Stimulated activated CD8-positive, alpha-beta memory T cell treated with anti-CD3 and anti-CD28 coated beads, Interleukin-15, amount 100 ng/mL, for 1 hour (primary cell): ENCODE results near the gene PSPC1.
"Not testable (repeated sequence)": the region's sequence is repeated elsewhere in the genome, so short reads cannot be mapped to it uniquely, and the experiment has no call there.

Experiments
- DNase-seq: peaks from one replicate; pipeline ENCODE4 v3.0.0-alpha.2; 2020; ENCODE audit warnings: low read depth

The PSPC1 gene, protein sequence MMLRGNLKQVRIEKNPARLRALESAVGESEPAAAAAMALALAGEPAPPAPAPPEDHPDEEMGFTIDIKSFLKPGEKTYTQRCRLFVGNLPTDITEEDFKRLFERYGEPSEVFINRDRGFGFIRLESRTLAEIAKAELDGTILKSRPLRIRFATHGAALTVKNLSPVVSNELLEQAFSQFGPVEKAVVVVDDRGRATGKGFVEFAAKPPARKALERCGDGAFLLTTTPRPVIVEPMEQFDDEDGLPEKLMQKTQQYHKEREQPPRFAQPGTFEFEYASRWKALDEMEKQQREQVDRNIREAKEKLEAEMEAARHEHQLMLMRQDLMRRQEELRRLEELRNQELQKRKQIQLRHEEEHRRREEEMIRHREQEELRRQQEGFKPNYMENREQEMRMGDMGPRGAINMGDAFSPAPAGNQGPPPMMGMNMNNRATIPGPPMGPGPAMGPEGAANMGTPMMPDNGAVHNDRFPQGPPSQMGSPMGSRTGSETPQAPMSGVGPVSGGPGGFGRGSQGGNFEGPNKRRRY

DNA sequence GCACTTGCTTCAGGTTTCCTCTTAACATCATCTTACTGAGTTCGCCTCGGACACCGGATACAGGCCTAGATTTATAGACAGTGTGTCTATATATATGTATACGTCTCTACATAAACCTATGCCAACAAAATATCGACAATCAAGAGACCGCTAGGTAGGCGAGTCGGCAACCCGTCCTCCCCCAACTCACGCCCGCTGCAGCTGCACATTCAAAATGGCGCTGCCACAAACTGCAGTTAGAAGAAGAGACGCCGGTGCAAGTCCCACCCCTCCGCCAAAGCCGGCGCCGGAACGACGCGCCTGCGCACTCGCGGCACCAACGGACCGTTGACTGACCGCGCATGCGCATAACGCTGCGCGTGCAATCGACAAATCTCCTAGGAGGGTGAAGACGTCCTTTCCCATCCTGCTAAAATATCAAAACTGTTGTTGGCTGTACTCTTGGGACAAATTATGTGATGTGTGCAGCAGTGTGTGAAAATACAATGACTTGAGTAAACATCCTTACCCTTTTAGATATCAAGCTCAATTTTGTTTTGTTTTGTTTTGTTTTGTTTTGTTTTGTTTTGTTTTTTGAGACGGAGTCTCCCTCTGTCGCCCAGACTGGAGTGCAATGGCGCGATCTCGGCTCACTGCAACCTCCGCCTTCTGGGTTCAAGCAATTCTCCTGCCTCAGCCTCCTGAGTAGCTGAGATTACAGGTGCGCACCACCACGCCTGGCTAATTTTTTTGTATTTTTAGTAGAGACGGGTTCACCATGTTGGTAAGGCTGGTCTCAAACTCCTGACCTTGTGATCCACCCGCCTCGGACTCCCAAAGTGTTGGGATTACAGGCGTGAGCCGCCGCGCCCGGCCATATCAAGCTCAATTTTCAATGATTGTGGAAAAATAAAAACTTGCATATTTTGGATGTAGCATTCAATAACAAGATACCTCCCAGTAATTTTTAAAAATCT, at the start of gene PSPC1:
TSS of gene PSPC1 (minus strand) at position 219 of the 956 bp plus-strand sequence. CDS start at position 31, 188 bp downstream.
- DNase-seq = peak; percentile 86

DNA sequence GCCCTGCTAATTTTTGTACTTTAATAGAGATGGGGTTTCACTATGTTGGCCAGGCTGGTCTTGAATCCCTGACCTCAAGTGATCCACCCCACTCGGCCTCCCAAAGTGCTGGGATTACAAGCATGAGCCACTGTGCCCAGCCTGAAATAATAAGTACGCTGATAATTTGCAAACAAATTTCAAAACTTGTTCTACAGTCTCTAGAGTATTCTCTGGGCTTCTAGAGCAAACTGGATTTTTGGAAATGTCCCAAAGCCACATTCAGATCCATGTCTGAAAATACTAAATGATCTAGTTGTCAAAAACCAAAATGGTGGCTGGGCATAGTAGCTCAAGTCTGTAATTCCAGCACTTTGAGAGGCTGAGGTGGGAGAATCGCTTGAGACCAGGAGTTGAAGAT, 39.9 kb upstream of the PSPC1 start:
- no peak for DNase-seq

DNA sequence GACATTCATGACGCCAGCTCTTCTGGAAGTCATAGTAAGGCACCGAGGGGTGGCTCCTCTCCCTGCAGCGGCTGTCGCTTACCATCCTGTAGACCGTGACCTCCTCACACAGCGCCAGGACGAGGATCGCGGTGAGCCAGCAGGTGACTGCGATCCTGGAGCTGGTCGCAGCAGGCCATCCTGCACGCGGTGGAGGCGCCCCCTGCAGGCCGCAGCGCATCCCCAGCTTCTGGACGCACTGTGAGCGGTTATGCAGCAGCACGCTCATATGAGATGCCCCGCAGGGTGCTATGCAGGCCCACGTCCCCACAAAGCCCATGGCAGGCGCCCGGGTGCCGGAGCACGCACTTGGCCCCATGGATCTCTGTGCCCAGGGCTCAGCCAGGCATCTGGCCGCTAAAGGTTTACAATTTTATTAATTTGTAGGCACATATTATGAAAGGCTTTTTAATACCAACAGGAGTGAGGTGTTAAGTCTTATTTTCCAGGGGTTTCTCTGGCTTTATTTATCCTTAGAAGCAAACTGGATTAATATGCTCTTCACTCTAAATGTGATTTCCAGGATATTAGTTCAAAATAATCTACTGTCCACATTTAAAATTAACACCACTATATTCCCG, 35.6 kb upstream of the PSPC1 start:
- DNase-seq = no peak

DNA sequence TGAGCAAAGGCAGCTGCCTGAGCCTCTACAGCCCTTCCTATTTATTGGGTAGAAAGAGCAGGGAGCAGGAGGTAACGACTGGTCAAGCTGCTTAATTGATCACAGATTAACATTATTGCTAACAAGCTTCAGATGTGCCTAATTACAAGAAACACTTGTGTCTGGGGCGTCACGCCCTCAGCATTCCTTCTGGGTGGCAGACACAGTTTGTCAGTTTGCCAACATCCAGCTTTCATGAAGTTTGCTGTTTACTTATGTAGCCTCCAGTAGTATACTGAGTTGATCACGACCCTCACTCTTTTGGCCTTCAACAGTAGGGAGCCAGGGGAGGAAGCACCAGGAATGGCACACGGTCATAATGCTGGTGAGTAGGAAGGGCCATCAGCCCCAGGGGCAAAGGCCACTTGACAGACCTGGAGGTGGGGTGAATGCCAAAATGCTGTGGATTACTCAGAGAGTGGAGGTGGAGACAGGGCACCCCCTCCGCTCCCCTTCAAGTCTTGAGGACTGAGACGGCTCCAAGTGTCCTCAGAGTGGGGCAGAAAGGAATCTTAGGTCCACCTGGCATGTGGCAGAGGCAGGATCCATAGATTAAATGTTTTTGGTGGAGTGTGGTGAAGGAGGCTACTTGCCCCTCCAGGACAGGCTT, 34.9 kb upstream of the PSPC1 start:
- DNase-seq = no peak

DNA sequence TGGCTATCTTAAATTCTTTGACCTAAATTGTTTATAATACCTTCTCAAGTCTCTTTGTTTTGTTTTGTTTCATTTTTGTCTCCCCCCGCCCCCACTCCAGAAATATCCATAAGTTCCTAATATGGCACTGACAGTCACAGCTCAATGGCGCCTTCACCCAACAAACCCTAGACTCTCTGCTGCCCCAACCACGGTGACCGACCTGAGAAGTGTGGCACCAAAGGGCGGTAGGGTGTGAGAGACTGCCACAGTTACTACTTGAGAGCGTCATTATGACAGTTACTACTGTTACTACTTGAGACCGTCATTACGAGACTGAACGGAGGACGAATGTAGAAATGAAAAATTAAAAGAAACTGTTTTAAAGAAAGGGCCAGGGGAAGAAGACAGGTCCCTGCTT, 34.4 kb upstream of the PSPC1 start:
- no peak for DNase-seq

DNA sequence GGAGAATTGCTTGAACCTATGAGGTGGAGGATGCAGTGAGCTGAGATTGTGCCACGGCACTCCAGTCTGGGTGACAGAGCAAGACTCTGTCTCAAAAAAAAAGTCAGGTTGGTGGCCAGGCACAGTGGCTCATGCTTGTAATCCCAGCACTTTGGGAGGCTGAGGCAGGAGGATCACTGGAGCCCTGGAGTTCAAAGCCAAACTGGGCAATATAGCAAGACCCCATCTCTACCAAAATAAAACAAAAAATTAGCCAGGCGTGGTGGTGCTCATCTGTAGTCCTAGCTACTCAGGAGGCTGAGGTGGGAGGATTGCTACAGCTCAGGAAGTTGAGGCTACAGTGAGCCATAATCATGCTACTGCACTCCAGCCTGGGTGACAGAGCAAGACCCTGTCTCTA, 33.1 kb upstream of the PSPC1 start:
- not testable (repeated sequence) for DNase-seq

DNA sequence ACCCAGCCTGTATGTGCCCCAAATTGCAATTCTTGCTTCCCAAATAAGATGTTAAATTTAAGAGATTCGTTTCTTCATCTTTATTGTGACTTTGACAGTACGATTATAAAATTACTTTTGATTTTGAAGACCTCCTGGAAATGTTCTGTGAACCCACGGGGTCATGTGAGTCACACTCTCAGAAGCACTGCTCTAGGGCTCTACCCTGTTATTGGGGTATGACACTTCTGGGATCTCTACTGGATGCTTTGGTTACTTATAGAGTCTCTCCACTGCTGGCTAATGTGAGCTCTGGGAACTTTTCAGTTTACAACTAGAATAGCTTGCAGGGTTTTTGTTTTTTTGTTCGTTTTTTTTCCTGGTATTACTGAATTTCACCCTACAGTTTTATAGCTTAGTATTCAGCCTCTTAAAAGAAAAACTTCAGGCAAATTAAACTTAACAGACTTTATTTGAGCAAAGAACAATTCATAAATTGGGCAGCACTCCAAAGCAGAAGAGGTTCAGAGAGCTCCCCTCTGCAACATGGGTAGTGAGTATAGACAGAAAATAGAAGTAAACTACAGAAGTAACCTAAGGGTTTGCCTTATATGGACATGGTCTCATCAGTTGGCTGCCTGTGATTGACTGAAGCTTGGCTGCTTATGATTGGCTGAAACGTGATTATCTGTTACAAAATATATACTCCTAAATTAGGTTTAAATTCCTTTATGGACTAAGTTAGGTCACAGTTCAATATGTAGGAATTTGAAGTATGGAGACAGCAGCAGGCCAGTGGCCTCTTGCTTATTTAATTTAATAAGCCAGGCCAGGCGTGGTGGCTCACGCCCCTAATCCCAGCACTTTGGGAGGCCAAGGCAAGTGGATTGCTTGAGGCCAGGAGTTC, 28.5 kb upstream of the PSPC1 start:
- no peak for DNase-seq

DNA sequence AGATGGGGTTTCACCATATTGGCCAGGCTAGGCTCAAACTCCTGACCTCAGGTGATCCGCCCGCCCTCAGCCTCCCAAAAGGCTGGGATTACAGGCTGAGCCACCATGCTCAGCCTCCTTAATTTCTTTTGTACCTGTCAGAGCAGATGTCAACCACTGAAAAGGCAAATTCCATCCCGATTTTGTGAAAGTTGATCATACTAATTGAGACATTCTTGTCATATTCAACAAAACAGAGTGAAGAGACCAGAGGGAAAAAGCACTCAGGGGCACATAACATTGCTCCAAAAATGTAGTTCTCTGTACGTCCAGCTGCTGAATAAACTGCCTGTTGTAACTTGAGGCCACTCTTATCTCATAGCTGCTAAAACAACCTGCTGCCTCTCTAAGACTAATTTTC, 27.4 kb upstream of the PSPC1 start:
- no peak for DNase-seq

DNA sequence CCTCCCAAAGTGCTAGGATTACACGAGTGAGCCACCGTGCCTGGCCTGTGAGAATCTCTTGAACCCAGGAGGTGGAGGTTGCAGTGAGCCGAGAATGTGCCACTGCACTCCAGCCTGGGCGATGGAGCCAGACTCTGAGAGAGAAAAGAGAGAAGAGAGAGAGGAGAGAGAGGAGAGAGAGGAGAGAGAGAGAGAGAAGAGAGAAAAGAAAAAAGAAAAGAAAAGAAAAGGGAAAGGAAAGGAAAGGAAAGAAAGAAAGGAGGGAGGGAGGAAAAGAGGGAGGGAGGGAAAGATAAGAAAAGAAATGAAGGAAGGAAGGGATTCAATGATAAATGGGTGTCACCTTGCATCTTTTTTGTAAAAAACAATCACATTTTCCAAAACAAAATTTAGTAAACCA, 23.0 kb upstream of the PSPC1 start:
- DNase-seq = no peak

DNA sequence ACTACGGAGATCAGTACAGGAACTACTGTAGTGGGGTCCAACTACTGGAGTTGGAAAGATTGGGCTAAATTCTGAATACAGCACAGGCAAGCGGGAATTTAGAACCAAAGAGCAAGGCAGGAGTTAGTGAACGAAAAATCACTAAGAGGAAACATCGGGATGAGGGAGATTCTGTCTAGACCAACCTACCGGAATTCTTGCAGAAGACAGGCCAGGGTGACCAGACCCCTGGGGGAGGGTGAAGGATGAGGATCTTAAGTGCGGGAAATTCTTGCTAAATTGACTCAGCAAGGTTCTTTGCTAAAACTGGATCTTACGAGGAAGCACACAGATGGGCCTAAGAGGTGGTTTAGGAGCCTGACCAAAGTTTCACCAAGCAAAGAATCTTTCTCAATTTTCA, 13.2 kb upstream of the PSPC1 start:
- DNase-seq = no peak

DNA sequence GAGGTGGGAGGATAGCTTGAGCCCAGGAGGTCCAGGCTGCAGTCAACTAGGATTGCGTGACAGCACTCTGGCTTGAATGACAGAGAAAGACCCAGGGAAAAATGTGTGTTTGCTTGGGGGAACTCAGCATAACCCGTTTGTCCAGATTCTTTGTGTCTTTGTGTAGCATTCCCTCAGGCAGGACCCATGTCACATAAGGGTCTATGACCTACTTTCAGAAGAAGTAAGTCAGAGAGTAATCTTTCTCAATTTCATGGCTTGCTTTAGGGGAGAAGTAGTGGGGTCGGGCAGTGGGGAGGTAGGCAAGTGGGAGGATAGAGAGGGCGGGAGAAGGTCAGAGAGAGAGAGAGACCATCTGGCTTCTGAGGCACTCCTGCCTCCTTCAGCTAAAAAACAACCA, 11.9 kb upstream of the PSPC1 start:
- DNase-seq = no peak

DNA sequence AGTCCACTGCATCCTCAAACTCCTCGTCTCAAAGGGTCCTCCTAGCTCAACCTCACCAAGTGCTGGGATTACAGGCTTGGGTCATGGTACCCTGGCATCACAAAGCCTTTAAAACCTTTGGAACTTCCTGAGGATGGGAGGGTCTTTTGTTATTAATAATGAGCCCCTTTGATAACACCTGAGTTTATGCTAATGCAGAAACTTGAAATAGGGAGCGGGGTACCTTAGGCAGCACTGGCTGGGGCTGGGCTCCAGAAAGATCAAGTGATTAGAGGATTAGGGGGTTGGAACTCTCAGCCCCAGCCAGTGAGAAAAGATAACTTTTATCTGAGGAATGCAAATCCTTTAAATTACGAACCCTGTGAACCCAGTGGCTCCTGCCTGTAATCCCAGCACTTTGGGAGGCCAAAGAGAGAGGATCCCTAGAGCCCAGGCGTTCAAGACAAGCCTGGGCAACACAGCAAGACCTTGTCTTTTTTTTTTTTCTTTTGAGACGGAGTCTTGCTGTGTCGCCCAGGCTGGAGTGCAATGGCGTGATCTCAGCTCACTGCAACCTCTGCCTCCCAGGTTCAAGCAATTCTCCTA, 9.3 kb upstream of the PSPC1 start:
- no peak for DNase-seq

DNA sequence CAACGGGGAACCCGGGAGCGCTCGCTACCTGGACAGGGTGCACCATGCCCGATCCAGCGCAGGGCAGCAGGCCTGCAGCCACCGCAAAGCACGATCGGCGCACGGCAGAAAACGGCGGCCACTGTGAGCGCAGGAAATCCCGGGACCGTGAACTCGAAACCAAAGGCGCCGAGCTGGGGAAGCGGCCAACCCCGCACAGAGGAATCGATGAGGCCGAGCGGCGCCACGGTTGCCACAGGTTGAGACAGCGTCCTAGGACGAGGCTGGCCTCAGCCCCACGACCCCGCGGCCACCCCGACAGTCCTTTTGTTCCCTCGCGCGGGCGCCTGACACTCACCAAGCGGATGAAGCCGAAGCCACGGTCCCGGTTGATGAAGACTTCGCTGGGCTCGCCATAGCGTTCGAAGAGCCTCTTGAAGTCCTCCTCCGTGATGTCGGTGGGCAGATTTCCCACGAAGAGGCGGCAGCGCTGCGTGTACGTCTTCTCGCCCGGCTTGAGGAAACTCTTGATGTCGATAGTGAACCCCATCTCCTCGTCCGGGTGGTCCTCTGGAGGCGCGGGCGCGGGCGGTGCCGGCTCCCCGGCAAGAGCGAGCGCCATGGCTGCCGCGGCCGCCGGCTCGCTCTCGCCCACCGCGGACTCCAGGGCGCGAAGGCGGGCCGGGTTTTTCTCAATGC, 557 bp downstream of the PSPC1 start:
- DNase-seq = no peak

DNA sequence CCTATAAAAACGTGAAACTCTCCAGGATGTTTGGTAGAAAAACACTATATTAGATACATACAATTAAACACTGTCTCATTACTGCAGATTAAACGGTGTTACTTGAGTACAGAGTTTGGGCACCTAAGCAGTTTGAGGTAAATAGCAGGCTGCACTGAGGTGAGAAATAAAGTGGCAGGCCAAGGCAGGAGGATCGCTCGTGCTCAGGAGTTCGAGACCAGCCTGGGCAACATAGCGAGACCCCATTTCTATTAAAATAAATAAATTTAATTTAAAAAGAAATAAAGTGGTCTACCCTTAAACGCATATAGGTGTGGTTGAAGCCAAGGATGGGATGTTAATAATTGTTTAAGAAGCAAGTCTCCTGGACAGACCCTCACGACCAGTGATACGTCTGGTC, 1.2 kb downstream of the PSPC1 start:
- DNase-seq = no peak

DNA sequence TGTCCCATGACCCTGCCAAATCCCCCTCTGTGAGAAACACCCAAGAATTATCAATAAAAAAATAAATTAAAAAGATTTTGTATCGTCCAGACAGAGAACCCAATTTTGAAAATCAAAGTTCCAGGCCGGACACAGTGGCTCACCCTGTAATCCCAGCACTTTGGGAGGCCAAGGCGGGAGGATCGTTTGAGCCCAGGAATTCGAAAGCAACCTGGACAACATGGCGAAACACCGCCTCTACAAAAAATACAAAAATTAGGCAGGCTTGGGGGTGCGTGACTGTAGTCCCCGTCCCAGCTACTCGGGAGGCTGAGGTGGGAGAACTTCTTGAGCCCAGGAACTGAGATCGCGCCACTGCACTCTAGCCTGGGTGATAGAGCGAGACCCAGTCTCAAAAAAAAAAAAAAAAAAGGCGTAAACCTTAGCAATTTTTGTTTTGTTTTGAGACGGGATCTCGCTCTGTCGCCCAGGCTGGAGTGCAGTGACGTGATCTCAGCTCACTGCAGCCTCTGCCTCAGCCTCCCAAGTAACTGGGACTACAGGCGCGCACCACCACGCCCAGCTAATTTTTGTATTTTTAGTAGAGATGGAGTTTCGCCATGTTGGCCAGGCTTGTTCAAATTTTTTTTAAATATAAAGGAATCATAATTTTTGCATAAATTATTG, 1.9 kb downstream of the PSPC1 start:
- DNase-seq = not testable (repeated sequence)

DNA sequence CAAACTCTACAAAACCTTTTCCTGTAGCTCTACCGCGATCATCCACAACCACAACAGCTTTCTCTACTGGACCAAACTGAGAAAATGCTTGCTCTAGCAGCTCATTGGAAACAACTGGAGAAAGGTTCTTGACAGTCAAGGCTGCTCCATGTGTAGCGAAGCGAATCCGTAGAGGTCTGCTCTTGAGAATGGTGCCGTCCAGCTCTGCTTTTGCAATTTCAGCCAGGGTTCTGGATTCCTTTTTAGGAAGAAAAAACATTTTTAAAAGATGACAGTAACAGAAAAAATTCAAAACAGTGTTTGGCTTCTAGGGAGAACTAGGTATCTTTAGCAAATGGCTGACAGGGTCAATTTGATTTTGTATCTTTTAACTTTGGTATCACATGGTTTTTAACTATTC, 10.4 kb downstream of the PSPC1 start:
- DNase-seq = no peak

DNA sequence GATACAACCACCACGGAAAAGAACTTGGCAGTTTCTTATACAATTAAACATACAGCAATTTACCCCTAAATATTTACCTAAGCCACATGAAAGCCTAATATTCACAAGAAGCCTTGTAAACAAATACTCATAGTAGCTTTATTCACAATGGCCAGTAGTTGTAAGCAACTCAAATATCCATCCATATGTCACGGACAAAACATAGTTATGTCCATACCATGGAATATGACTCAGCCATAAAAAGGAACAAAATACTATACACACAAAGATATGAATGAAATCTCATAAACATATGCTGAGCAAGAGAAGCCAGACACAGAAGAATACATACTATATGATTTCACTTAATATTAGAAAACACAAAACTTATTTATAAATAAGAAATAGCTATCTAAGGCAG, 12.9 kb downstream of the PSPC1 start:
- no peak for DNase-seq

DNA sequence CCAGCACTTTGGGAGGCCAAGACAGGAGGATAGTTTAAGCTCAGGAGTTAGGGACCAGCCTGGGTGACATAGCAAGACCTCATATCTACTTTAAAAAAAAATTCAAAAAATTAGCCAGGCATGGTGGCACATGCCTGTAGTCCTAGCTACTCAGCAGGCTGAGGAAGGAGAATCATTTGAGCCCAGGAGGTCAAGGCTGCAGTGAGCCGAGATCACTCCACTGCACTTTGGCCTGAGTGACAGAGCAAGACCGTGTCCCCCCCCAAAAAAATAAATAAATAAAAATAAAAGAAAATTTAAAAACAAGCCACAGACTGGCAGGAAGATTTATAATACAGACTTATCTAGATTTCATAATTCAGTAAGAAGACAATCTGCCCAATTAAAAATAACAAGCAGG, 14.8 kb downstream of the PSPC1 start:
- no peak for DNase-seq

DNA sequence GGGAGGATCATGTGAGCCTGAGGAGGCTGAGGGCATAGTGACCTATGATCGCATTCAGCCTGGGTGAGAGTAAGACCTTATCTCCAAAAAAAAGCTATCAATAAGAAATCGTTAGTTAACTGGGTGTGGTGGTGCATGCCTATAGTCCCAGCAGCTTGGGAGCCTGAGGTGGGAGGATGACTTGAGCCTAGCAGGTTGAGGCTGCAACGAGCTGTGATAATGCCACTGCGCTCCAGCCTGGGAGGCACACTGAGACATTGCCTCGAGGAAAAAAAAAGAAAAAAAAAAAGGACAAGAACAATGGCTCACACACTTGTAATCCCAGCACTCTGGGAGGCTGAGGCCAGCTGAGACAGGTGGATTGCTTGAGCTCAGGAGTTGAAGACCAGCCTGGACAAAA, 16.2 kb downstream of the PSPC1 start:
- DNase-seq = no peak
